K562 (cell line): Measurements from ENCODE around the gene ABCA4. TPM values are rescaled to one million over a fixed set of nuclear protein-coding genes. Genes with fewer than 3 reads are reported as not detected.

ENCODE experiments used
- ATF6 ChIP-seq: sonication (generic); formaldehyde crosslinking; IDR thresholded peaks from 2 replicates; pipeline ENCODE4 v1.4.0; 2020; ENCODE audit warnings: mild to moderate bottlenecking, missing genetic modification reagents
- MCM2 ChIP-seq: fragments of 450-650 bp; IDR thresholded peaks from 2 replicates; pipeline ENCODE4 v1.6.1; 2017; ENCODE audit warnings: low read depth, mild to moderate bottlenecking
- NR2F6 ChIP-seq: fragments of 450-650 bp; formaldehyde crosslinking; IDR thresholded peaks from 2 replicates; pipeline ENCODE4 v1.4.0; 2020; ENCODE audit warnings: mild to moderate bottlenecking
- PML ChIP-seq: IDR thresholded peaks from 2 replicates; pipeline ENCODE4 v1.6.1; 2012; ENCODE audit warnings: low read length, inconsistent platforms
- POLR2AphosphoS5 ChIP-seq: IDR thresholded peaks from 2 replicates; pipeline ENCODE4 v1.6.1; 2011; ENCODE audit warnings: mild to moderate bottlenecking, low read depth, low read length, moderate library complexity; ENCODE audit not compliant: control insufficient read depth, insufficient read depth
- THRB ChIP-seq: fragments of 450-650 bp; formaldehyde crosslinking; conservative IDR thresholded peaks from 2 replicates; pipeline ENCODE4 v1.4.0; 2022; ENCODE audit warnings: mild to moderate bottlenecking, missing genetic modification characterization
- ZNF347 ChIP-seq: fragments of 450-650 bp; formaldehyde crosslinking; IDR thresholded peaks from 2 replicates; pipeline ENCODE4 v1.4.0; 2020; ENCODE audit warnings: low read depth, mild to moderate bottlenecking, moderate library complexity
- polyA plus RNA-seq, 8 experiments: library from polyadenylated mRNA; depleted of rRNA in 4 of 8; stranded (reverse) in 5 of 8; unstranded in 3 of 8; fragments of >200 nt; fragmentation: Nextera tagmentation in 2 of 8; fragmentation: Illumina TruSeq in 1 of 8; extraction: Ambion mirVana in 2 of 8; extraction: Trizol in 1 of 8; gene quantifications; 2 replicates each; pipeline versions ENCODE4 v1.2.1 to v1.2.3, GENCODE V29; 2011 to 2014; ENCODE audit warnings: inconsistent platforms in 1 of 8, missing spikeins in 1 of 8
- total RNA-seq, 7 experiments: library from RNA; depleted of rRNA in 6 of 7; stranded (reverse); fragments of >200 nt in 6 of 7; fragmentation: Illumina TruSeq in 2 of 7; extraction: Trizol in 2 of 7; gene quantifications; 2 replicates each; pipeline versions ENCODE4 v1.2.1 to v1.2.3, GENCODE V29; 2011 to 2021; ENCODE audit warnings: low replicate concordance in 1 of 7
- TF ChIP-seq, protein P1 (sequence below): fragments of 250-450 bp; sonication (Bioruptor Pico); IDR thresholded peaks from 2 replicates; pipeline ENCODE4 v1.8.0; 2021; ENCODE audit warnings: borderline replicate concordance, mild to moderate bottlenecking, moderate library complexity; ENCODE audit not compliant: poor library complexity, severe bottlenecking

Gene ABCA4
- total and polyA plus RNA-seq, 9 of the 15 experiments (the other 6 are each of a cell fraction or from before 2014, with no cell fraction given): 0.01 to 0.04 TPM; not detected in 7

DNA sequence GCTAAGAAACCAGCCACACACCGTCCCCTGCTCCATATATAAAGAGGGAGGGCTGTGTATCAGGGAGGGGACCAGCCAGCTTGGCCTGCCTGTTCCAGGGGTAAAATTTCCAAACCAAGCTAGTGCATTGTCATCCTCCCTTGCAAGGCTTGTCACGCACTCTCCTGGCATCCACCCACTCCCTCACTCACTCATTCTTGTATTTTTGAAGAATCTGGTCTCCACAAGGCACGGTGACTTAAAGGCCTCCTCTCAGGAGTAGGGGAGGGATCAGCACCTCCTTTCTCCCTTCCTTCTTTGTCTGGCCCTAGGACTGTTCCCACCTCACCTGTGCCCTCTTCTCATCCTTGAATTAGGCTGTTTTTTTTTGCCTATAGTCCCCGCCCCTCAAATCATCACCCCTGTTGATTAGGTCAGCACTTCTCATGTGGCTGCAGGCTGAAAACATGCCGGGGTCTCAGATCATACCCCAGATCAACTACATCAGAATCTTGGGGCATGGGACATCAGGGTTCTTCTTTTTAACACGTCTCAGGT is 5.0 kb downstream of the ABCA4 start (continued):
- no peak for TF ChIP-seq POLR2AphosphoS5
- no peak for TF ChIP-seq PML
- TF ChIP-seq THRB (CRISPR knock-in tag): no peak
- no peak for TF ChIP-seq NR2F6 (CRISPR knock-in tag)
- no peak for TF ChIP-seq ZNF347
- no peak for TF ChIP-seq ATF6 (CRISPR knock-in tag)
- TF ChIP-seq, protein P1, sequence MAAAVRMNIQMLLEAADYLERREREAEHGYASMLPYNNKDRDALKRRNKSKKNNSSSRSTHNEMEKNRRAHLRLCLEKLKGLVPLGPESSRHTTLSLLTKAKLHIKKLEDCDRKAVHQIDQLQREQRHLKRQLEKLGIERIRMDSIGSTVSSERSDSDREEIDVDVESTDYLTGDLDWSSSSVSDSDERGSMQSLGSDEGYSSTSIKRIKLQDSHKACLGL (CRISPR knock-in tag): no peak
- TF ChIP-seq MCM2: no peak
